Right atrium auricular region (tissue), 2 donors: ENCODE results near the gene KPNA2. TPM values are rescaled to one million over a fixed set of nuclear protein-coding genes. Genes with fewer than 3 reads are reported as not detected.
A peak's percentile ranks its signal among the peaks of the same experiment; 100 is the strongest.

Source experiments
- DNase-seq: peaks from one replicate; pipeline ENCODE4 v3.0.0-alpha.2; 2019; ENCODE audit warnings: low spot score
- H3K27ac ChIP-seq, 2 donors: fragments of 200-600 bp; sonication (generic); 1 replicate in 1 of 2; 2 replicates in 1 of 2; pipeline ENCODE4 v1.5.1; 2016 to 2019
- H3K27me3 ChIP-seq, 2 donors: fragments of 200-600 bp; sonication (generic); one replicate each; pipeline versions ENCODE4 v1.5.1 to v1.6.0; 2017 to 2019
- H3K36me3 ChIP-seq: fragments of 200-600 bp; sonication (generic); one replicate; pipeline ENCODE4 v1.5.1; 2016
- H3K4me1 ChIP-seq, 2 donors: fragments of 200-600 bp; sonication (generic); one replicate each; pipeline versions ENCODE4 v1.5.1 to v1.6.0; 2017 to 2019
- H3K4me3 ChIP-seq, 2 donors: fragments of 200-600 bp; sonication (generic); 1 replicate in 1 of 2; 2 replicates in 1 of 2; pipeline ENCODE4 v1.5.1; 2017 to 2019; ENCODE audit warnings: mild to moderate bottlenecking in 1 of 2, moderate library complexity in 1 of 2
- H3K9me3 ChIP-seq, 2 donors: fragments of 200-600 bp; sonication (generic); one replicate each; pipeline ENCODE4 v1.5.1; 2019
- CTCF ChIP-seq, 2 donors: fragments of 200-600 bp; sonication (generic); IDR thresholded peaks; one replicate each; pipeline ENCODE4 v1.5.1; 2019; ENCODE audit warnings: antibody characterized with exemption in 2 of 2
- total RNA-seq, 2 donors: library from RNA; depleted of rRNA; stranded (reverse); fragments of >200 nt; gene quantifications; one replicate each; pipeline ENCODE4 v1.1.0, GENCODE V29; 2016

Gene KPNA2
- total RNA-seq, 2 donors from 2014 or later: 17.9 to 19.2 TPM

- no peaks in the 10 kb centered on the region for H3K36me3 ChIP-seq
- no peak for TF ChIP-seq CTCF (IDR thresholded peaks at IDR 0.05)
- H3K27me3 ChIP-seq: no peaks in the 10 kb centered on the region
- H3K4me3 ChIP-seq: no peak overlapping the region
- no peaks in the 10 kb centered on the region for H3K9me3 ChIP-seq
- DNase-seq: peak; percentile 30
- H3K27ac ChIP-seq: no peak overlapping the region
- no peaks in the 10 kb centered on the region for H3K4me1 ChIP-seq
These were observed 52.3 kb downstream of the KPNA2 start for GRCh38 chr17:68087851-68088250.

GRCh38 chr17:68089881-68090280 lies 54.3 kb downstream of the KPNA2 start:
- H3K27me3 ChIP-seq: no peaks in the 10 kb centered on the region
- H3K36me3 ChIP-seq: no peaks in the 10 kb centered on the region
- DNase-seq: peak; percentile 63
- no peaks in the 10 kb centered on the region for H3K9me3 ChIP-seq
- H3K4me3 ChIP-seq: no peak overlapping the region
- TF ChIP-seq CTCF (IDR thresholded peaks at IDR 0.05): no peak
- no peaks in the 10 kb centered on the region for H3K4me1 ChIP-seq
- no peak overlapping the region for H3K27ac ChIP-seq

- Histone ChIP-seq H3K36me3 (no peaks in the 10 kb centered on the region), H3K27me3 (no peaks in the 10 kb centered on the region), H3K27ac (no peak overlapping the region), H3K9me3 (no peaks in the 10 kb centered on the region), H3K4me3 (no peak overlapping the region), H3K4me1 (no peaks in the 10 kb centered on the region)
- peak; percentile 38 for DNase-seq
- no peak for TF ChIP-seq CTCF (IDR thresholded peaks at IDR 0.05)
These were observed 59.0 kb downstream of the KPNA2 start for GRCh38 chr17:68094481-68095078.

- Histone ChIP-seq H3K4me1 (no peaks in the 10 kb centered on the region), H3K4me3 (no peak overlapping the region), H3K36me3 (no peaks in the 10 kb centered on the region), H3K9me3 (no peaks in the 10 kb centered on the region), H3K27me3 (no peaks in the 10 kb centered on the region), H3K27ac (no peak overlapping the region)
- no peak for TF ChIP-seq CTCF (IDR thresholded peaks at IDR 0.05)
- no peak for DNase-seq
These were observed 59.8 kb downstream of the KPNA2 start for GRCh38 chr17:68095205-68095811.

- H3K9me3 ChIP-seq: no peaks in the 10 kb centered on the region
- peaks cover 0 to 4% of the 10 kb centered on the region in 2 donors for H3K4me1 ChIP-seq
- H3K27ac ChIP-seq: no peak overlapping the region
- no peaks in the 10 kb centered on the region for H3K36me3 ChIP-seq
- no peak for TF ChIP-seq CTCF (IDR thresholded peaks at IDR 0.05)
- no peak overlapping the region for H3K4me3 ChIP-seq
- no peaks in the 10 kb centered on the region for H3K27me3 ChIP-seq
- no peak for DNase-seq
These were observed 60.6 kb downstream of the KPNA2 start for GRCh38 chr17:68096111-68096510.

Other genes with a start within 250 kb of the KPNA2 start
- 10 to 100 TPM; 60.3 to 92.3 TPM for gene BPTF, start 210.2 kb upstream of the KPNA2 start, total RNA-seq
- gene C17orf58, start 39.3 kb upstream of the KPNA2 start, total RNA-seq: 10 to 100 TPM in 1 of 2 donors, 1 to 10 TPM in 1; 6.9 to 10.1 TPM
- gene AMZ2, start 212.3 kb downstream of the KPNA2 start, total RNA-seq: 10 to 100 TPM; 57.3 to 62.8 TPM